Measurements from ENCODE around the gene CROCC2.

The CROCC2 gene

DNA sequence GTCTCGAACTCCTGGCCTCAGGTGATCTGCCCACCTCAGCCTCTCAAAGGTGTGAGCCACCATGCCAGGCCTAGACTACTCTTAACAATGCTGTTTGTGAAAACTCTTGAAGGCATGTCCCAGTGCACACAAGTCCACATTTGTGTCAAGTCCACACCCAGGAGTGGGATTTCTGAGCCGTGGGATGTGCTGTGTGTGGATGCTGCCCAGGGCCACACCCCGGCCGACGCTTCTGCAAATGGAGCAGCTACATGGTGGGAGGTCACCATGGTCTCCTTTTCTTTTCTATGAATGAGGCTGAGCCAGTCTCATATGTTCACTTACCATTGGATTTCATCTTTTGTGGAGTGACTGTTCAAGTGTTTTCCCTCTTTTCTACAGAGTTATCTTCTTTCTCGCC is 108.1 kb downstream of the CROCC2 start:
- no peak for DNase-seq (ENCODE audit: low read depth, low spot score)
- in situ Hi-C loops (cut with HindIII; ENCODE audit: low sequenced_read_pairs): no loop called here
- H3K4me3 ChIP-seq (ENCODE audit: low read depth, low read length): no peak overlapping the region
- TF ChIP-seq, protein P1, sequence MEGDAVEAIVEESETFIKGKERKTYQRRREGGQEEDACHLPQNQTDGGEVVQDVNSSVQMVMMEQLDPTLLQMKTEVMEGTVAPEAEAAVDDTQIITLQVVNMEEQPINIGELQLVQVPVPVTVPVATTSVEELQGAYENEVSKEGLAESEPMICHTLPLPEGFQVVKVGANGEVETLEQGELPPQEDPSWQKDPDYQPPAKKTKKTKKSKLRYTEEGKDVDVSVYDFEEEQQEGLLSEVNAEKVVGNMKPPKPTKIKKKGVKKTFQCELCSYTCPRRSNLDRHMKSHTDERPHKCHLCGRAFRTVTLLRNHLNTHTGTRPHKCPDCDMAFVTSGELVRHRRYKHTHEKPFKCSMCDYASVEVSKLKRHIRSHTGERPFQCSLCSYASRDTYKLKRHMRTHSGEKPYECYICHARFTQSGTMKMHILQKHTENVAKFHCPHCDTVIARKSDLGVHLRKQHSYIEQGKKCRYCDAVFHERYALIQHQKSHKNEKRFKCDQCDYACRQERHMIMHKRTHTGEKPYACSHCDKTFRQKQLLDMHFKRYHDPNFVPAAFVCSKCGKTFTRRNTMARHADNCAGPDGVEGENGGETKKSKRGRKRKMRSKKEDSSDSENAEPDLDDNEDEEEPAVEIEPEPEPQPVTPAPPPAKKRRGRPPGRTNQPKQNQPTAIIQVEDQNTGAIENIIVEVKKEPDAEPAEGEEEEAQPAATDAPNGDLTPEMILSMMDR (IDR thresholded peaks at IDR 0.05; ENCODE audit: low read depth, low read length): no peak

DNA sequence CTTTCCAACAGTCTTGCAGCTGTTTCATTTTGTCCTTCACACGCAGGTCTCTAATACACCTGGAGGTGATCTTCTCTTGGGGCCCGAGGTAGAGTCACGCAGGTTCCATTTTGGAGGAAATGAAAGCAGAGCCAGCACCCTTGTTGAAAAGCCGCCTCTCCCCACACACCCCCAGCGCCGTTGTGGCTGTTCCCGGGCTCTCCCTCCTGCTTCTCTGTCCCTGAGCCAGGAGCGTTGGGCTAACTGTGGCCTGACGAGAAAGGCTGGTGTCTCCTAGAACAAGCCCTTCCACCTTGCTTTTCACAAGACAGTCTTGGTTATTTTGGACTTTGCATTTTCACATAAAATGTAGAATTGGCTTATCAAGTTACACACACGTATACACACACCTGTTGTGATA is 108.6 kb downstream of the CROCC2 start:
- in situ Hi-C loops (cut with HindIII; ENCODE audit: low sequenced_read_pairs): no loop called here
- DNase-seq (ENCODE audit: low read depth, low spot score): no peak
- H3K4me3 ChIP-seq (ENCODE audit: low read depth, low read length): no peak overlapping the region
- TF ChIP-seq, protein P1 (IDR thresholded peaks at IDR 0.05; ENCODE audit: low read depth, low read length): no peak

DNA sequence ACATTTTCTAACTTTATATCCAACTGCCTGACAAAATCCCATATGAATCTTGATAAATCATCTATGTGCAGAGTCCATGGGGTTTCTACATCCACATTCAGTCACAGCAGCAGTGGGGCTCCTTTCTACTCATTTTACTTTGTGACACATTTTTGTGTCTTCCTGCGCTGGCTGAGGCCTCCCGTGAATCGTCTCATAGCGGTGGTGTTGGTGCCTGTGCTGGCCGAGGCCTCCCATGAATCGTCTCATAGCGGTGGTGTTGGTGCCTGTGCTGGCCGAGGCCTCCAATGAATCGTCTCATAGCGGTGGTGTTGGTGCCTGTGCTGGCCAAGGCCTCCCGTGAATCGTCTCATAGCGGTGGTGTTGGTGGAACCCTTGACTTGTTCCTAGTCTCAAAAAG is 109.3 kb downstream of the CROCC2 start:
- in situ Hi-C loops (cut with HindIII; ENCODE audit: low sequenced_read_pairs): no loop called here
- no peak for DNase-seq (ENCODE audit: low read depth, low spot score)

DNA sequence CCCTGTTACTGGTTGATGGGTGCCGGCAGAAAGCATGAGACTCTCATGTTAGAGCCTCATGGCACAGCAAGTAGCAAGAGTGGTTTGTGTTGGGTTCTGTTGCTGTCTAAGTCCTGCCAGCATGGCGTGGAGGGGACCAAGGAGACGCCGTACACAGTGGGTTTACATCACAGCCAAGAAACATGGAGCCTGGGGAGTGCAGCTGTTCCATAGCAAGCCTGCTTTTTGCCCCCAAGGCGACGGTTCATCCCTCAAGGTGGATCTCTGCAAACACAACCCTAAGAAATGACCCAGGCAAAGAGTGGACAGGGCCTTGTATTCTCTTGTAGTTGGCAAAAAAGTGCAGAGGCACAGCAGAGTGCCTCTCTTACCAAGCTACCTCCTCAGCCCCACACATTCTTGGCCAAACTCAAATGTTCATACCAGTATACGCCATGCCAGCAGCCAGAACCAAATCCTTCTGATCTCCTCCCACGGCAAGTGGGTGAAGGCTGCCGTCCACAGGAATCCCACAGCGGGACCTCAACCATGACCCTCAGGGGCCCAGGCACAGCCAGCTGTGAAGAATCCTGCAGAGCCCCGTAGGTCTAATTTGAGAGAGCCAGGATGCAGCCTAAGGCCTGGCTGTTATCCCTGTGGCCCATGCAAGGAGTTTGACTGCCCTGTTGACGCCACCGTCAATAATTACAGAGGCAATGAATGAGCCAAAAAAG is 111.2 kb downstream of the CROCC2 start:
- in situ Hi-C loops (cut with HindIII; ENCODE audit: low sequenced_read_pairs): no loop called here
- no peak for DNase-seq (ENCODE audit: low read depth, low spot score)
- TF ChIP-seq, protein P1 (IDR thresholded peaks at IDR 0.05; ENCODE audit: low read depth, low read length): no peak
- no peak overlapping the region for H3K4me3 ChIP-seq (ENCODE audit: low read depth, low read length)

More for the DNA sequence above, 109.3 kb downstream of the CROCC2 start:
- TF ChIP-seq, protein P1 (IDR thresholded peaks at IDR 0.05; ENCODE audit: low read depth, low read length): no peak
- no peak overlapping the region for H3K4me3 ChIP-seq (ENCODE audit: low read depth, low read length)

DNA sequence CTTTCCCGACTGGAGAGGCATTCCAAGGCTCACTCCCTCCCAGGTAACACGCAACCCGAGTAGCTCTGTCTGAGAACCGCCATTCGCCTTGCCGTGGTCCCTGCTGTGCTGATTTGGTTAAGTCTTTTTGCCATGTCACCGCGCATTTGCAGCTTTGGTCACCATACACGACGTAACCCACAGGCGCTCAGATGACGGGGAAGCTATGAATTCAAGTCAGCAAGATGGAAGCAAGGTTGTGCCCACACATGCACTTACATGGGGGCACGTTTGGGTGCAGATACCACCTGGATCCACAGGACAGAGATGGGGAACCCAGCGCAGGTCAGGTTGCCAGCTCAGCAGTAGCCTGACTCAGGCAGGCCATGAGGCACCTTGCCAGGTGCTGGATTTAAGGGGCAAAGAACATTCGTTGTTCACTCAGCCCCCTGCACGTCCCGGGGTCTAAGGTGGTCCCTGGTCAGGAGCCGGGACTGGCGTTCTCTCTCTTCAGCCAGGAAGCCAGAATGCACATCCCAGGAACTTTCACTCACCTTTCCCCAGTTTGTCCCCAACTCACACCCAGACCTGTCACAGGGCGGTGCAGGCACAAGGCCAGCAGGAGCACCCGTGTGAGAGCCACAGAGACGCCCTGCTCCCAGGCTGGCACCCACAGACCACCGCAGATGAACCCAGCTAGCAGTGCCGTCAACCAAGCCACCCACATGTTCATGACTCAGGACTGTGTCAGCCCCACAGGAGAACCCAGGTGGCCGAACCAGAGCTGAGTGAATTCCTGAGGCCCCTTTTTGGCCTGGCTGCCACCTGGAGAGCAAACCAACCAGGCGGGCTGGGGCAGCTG is 112.1 kb downstream of the CROCC2 start:
- TF ChIP-seq, protein P1 (IDR thresholded peaks at IDR 0.05; ENCODE audit: low read depth, low read length): no peak
- no peak overlapping the region for H3K4me3 ChIP-seq (ENCODE audit: low read depth, low read length)
- in situ Hi-C loops (cut with HindIII; ENCODE audit: low sequenced_read_pairs): no loop called here
- DNase-seq (ENCODE audit: low read depth, low spot score): no peak

DNA sequence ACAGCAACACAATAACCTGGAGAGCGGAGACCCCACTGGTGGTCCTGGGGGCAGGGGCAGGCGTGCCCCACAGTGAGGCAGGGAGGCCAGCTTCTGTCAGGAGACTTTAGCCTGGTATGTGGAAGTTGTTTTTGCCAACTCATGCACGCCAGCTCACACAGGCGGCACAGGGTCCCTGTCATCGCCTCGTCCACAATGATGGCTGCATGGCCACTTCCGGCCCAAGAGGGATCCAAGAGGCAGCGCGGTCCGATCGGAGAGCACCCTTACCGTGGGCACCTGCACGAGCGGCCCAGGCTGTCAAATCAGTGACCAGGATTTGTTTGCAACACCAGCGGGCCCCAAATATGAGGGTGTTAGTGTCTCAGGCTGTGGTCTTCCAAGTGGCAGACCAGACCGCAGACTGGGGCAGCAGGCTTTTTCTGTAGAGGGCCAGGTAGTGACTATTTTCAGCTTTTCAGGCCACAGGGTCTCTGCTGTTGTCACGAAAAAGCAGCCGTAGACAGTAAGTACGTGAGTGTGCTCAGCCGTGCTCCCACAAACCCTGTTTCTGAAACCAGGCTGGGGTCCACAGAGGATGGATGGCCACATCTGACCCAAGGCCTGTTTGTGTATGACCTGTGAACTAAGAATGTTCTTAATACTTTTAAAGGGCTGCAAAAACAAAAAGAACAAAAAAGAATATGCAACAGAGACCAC is 113.5 kb downstream of the CROCC2 start:
- no peak for DNase-seq (ENCODE audit: low read depth, low spot score)

More for the DNA sequence above, 113.5 kb downstream of the CROCC2 start:
- TF ChIP-seq, protein P1 (IDR thresholded peaks at IDR 0.05; ENCODE audit: low read depth, low read length): no peak
- in situ Hi-C loops (cut with HindIII; ENCODE audit: low sequenced_read_pairs): no loop called here
- no peak overlapping the region for H3K4me3 ChIP-seq (ENCODE audit: low read depth, low read length)
